Upper lobe of right lung (tissue), 1 donor: ENCODE data around the gene DDX54. TPM values are rescaled to one million over a fixed set of nuclear protein-coding genes. Genes with fewer than 3 reads are reported as not detected.

Experiments
- ATAC-seq: fragments of 200-7000 bp; cut with Tn5 transposase; one replicate; pipeline ENCODE4 v1.9.1; 2020; ENCODE audit warnings: mild to moderate bottlenecking, moderate library complexity
- DNase-seq: peaks from one replicate; pipeline ENCODE4 v3.0.0-alpha.2; 2020
- H3K27ac ChIP-seq: fragments of 200-600 bp; one replicate; pipeline ENCODE4 v1.8.0; 2022
- H3K27me3 ChIP-seq: fragments of 200-600 bp; one replicate; pipeline ENCODE4 v1.8.0; 2022; ENCODE audit warnings: mild to moderate bottlenecking
- H3K36me3 ChIP-seq: fragments of 200-600 bp; one replicate; pipeline ENCODE4 v1.8.0; 2022
- H3K4me1 ChIP-seq: fragments of 200-600 bp; one replicate; pipeline ENCODE4 v1.8.0; 2022
- H3K4me3 ChIP-seq: fragments of 200-600 bp; one replicate; pipeline ENCODE4 v1.8.0; 2022; ENCODE audit warnings: mild to moderate bottlenecking
- H3K9me3 ChIP-seq: fragments of 200-600 bp; one replicate; pipeline ENCODE4 v1.8.0; 2022
- CTCF ChIP-seq: fragments of 200-600 bp; IDR thresholded peaks from one replicate; pipeline ENCODE4 v1.8.0; 2022; ENCODE audit warnings: antibody characterized with exemption
- intact Hi-C: fragments of 100-400 bp; cut with DNase I; formaldehyde crosslinking; loops from one replicate; pipeline ENCODE4 v1.11.0; 2022
- total RNA-seq: library from RNA; stranded (reverse); fragmentation: NEBNext Ultra II Directional; extraction: Animal tissue kit (Norgen Biotek cat#: 25700); gene quantifications from one replicate; pipeline ENCODE4 v1.2.1, GENCODE V29; 2021
- donor health status: DM: no; HTN: yes; CAD: no; lungs with severe emphysema.

Gene DDX54
- total RNA-seq, 1 donor from 2014 or later, result 55.8 TPM

- no peaks in the 10 kb centered on the region for H3K27me3 ChIP-seq
- H3K4me1 ChIP-seq, result peaks cover 6% of the 10 kb centered on the region
- DNase-seq (no peak), ATAC-seq (peak; percentile 94)
- H3K4me3 ChIP-seq, result no peak overlapping the region
- no peaks in the 10 kb centered on the region for H3K9me3 ChIP-seq
- TF ChIP-seq CTCF, result peak; percentile 74
- peaks cover 4% of the 10 kb centered on the region for H3K36me3 ChIP-seq
- intact Hi-C loops, result loop anchor here (10.0 kb wide), 1 partner anchor 228 kb away; the partner anchor contains the start of gene SDSL
- H3K27ac ChIP-seq, result no peak overlapping the region
Measured at GRCh38 chr12:113196990-113197389, 11.7 kb upstream of the DDX54 start.

GRCh38 chr12:113196582-113196981, 11.3 kb upstream of the DDX54 start:
- intact Hi-C loops, result loop anchor here (10.0 kb wide), 1 partner anchor 228 kb away; the partner anchor contains the start of gene SDSL
- Histone ChIP-seq H3K27me3 (no peaks in the 10 kb centered on the region), H3K36me3 (peaks cover 8% of the 10 kb centered on the region), H3K27ac (no peak overlapping the region), H3K9me3 (no peaks in the 10 kb centered on the region), H3K4me3 (no peak overlapping the region), H3K4me1 (peaks cover 6% of the 10 kb centered on the region)
- ATAC-seq, result peak; percentile 5
- no peak for TF ChIP-seq CTCF
- DNase-seq, result no peak

GRCh38 chr12:113195598-113195997, 10.3 kb upstream of the DDX54 start:
- intact Hi-C loops, result loop anchor here (10.0 kb wide), 1 partner anchor 229 kb away; the partner anchor contains the start of gene SDSL
- no peak overlapping the region for H3K4me3 ChIP-seq
- TF ChIP-seq CTCF, result no peak
- DNase-seq (no peak), ATAC-seq (no peak)
- peaks cover 16% of the 10 kb centered on the region for H3K36me3 ChIP-seq
- no peak overlapping the region for H3K27ac ChIP-seq
- no peaks in the 10 kb centered on the region for H3K27me3 ChIP-seq
- no peaks in the 10 kb centered on the region for H3K9me3 ChIP-seq
- peaks cover 6% of the 10 kb centered on the region for H3K4me1 ChIP-seq

- Histone ChIP-seq H3K27me3 (no peaks in the 10 kb centered on the region), H3K36me3 (peaks cover 20% of the 10 kb centered on the region), H3K27ac (no peak overlapping the region), H3K4me3 (no peak overlapping the region), H3K4me1 (peaks cover 6% of the 10 kb centered on the region), H3K9me3 (no peaks in the 10 kb centered on the region)
- DNase-seq, result no peak
- intact Hi-C loops, result loop anchor here (10.0 kb wide), 1 partner anchor 230 kb away; the partner anchor contains the start of gene SDSL
- no peak for TF ChIP-seq CTCF
- no peak for ATAC-seq
Measured at GRCh38 chr12:113194971-113195391, 9.7 kb upstream of the DDX54 start.

GRCh38 chr12:113191227-113191626, 5.9 kb upstream of the DDX54 start:
- no peak overlapping the region for H3K27ac ChIP-seq
- DNase-seq (no peak), ATAC-seq (no peak)
- peaks cover 20% of the 10 kb centered on the region for H3K36me3 ChIP-seq
- H3K4me3 ChIP-seq, result no peak overlapping the region
- H3K27me3 ChIP-seq, result no peaks in the 10 kb centered on the region
- H3K4me1 ChIP-seq, result peaks cover 17% of the 10 kb centered on the region
- TF ChIP-seq CTCF, result no peak
- no peaks in the 10 kb centered on the region for H3K9me3 ChIP-seq
- intact Hi-C loops, result loop anchor here (10.0 kb wide), 1 partner anchor 234 kb away; the partner anchor contains the start of gene SDSL
